GM12875 (cell line): ENCODE data around the gene NINL.

Source experiments
- H3K4me3 ChIP-seq: one replicate; pipeline ENCODE4 v1.5.1; 2011; ENCODE audit warnings: low read depth, low read length, control low read depth
- TF ChIP-seq, protein P1 (sequence below): IDR thresholded peaks from 2 replicates; pipeline ENCODE4 v1.5.1; 2011; ENCODE audit warnings: low read depth, mild to moderate bottlenecking, control low read depth, inconsistent platforms, low read length, moderate library complexity, borderline replicate concordance; ENCODE audit not compliant: insufficient read depth

The NINL gene

DNA sequence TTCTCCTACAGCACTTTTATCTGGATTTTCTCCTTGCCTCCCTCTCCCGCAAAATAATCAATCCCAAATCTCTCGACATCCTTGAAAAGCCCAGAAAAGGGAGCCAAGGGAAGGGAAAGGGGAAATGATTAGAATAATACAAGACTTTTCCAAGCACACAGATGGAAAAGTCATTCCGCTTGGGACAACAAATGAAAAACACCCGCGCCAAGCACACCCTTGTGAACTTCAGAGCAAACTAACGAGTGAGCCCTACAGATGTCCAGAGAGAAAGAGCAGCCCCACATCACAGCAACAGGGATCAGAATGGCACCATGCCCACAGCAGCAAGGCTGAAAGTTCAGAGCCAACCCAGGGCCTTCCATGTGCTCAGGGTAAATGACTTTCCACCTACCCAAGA lies 49.6 kb downstream of the NINL start:
- H3K4me3 ChIP-seq, result no peak overlapping the region
- TF ChIP-seq, protein P1, sequence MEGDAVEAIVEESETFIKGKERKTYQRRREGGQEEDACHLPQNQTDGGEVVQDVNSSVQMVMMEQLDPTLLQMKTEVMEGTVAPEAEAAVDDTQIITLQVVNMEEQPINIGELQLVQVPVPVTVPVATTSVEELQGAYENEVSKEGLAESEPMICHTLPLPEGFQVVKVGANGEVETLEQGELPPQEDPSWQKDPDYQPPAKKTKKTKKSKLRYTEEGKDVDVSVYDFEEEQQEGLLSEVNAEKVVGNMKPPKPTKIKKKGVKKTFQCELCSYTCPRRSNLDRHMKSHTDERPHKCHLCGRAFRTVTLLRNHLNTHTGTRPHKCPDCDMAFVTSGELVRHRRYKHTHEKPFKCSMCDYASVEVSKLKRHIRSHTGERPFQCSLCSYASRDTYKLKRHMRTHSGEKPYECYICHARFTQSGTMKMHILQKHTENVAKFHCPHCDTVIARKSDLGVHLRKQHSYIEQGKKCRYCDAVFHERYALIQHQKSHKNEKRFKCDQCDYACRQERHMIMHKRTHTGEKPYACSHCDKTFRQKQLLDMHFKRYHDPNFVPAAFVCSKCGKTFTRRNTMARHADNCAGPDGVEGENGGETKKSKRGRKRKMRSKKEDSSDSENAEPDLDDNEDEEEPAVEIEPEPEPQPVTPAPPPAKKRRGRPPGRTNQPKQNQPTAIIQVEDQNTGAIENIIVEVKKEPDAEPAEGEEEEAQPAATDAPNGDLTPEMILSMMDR, result no peak

DNA sequence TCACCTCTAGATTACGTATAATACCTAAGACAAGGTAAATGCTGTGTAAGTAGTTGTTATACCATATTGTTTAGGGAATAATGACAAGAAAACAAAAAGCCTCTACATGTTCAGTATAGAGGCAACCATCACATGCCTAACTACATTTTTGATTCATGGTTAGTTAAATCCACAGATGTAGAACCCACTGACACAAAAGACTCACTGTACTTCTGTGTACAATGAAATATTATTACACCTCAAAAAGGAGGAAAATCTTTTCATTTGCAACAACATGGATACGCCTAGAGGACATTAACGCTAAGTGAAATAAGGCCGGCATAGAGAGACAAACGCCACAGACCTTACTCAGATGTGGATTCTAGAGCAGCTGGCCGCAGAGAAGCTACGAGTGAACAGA lies 50.5 kb downstream of the NINL start:
- H3K4me3 ChIP-seq, result no peak overlapping the region
- TF ChIP-seq, protein P1, result no peak

DNA sequence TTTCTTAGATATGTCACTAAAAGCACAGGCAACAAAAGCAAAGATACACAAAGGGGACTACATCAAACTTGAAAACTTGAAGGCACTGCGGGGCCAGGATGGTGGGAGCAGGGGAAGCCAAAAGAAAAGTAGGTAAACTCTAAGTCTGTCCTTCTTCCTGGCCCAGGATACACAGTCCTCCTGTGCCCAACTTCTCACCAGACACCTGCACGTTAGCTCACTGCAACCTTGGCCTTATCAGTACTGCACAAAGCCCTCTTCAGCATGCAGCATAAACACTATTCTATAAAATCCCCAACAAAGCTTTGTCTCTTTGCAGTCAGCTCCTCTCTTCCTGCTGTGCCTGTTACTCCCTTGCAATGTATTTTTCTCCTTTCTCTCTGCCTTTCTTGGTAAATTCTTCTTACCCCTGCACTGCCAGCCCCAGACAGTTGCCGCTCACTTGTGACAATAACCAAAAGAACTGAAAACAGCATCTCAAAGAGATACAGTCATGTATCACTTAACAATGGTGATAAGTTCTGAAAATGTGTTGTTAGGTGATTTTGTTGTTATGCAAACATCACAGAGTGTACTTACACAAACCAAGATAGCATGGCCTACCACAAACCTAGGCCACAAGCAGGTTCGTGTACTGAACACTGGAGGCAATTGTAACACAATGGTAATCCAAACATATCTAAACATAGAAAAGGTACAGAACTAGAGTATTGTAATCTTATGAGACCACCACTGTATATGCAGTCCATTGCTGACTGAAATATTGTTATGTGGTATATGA lies 51.2 kb downstream of the NINL start:
- TF ChIP-seq, protein P1, result no peak
- H3K4me3 ChIP-seq, result no peak overlapping the region

DNA sequence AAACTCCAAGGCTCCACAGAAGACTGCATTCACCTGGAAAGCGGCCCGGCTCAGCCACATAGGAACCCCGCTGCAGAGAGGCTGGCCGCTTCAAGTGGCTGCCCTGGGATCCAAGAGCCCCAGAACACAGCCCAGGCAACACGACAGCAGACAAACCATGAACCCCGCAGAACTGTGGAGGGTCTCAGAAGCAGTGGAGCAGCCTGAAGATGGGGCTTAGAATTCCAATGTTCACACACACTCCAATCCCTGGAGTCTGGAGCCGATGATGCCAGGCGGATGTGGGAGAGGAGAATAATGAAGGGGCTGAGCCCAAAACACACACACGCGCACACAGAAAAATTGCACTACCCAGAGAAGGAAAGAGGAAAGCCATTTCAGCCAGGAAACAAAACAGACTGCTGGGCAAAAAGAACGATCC lies 52.4 kb downstream of the NINL start:
- TF ChIP-seq, protein P1, result no peak

DNA sequence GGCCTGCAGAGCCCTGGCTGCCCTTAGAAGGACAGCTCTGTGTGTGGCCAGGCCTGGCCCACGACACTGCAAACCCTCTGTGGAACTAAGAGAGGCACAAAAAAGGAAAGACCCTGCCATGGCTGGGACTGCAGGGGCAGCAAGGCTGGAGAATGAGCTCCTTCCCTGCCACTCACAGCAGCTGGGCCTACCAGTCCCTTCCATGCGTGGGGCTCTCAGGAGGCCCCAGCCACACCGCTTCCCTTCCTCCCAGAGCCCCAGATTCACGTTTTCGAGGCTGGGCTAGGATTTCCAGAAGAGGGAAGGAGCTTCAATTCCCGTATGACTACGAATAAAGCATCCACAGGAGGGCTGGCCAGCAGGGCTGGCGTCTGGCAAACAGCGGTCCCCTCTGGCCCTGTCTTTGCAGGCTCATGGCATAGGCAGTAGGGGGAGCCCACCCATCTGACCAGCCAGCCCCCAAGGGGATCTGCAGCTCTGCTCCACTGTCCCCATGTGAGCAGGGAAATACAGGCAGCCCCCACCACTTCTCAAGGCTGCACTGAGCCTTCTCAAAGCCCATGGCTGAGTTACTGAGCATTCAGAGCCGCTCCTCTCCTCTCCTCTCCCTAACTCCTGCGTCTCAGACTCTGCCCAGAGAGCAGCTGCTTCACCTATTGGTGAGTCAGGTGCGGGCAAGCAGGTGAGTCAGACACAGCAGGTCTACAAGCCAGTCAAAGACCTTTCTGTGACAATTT lies 53.1 kb downstream of the NINL start:
- H3K4me3 ChIP-seq, result no peak overlapping the region
- TF ChIP-seq, protein P1, result no peak

More for the DNA sequence above, 52.4 kb downstream of the NINL start:
- H3K4me3 ChIP-seq, result no peak overlapping the region

DNA sequence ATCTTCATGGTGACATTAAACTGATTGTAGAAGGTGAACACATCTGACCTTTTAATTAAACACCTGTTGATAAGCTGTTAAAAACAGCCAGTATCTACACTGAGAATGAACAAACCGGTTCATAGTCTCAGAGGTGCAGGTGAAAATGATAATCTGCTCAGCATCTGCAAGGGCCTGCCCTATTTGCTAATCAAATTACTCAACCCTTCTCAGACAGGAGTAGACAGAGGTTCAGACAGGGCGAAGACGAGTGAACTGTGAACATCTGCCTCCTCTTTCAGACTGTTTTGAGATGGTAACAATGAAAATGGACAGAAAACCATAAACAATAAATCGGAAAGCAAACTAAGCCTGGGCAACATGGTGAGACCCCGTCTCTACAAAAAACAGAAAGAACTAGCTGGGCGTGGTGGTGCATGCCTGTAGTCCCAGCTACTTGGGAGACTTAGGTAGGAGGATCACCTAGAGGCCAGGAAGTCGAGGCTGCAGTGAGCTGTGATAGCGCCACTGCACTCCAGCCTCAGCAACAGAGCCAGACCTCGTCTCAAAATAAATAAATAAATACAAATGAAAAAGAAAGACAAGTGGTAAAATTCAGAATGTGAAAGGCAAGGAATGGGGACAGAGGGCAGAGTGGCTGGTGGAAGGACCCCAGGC lies 55.9 kb downstream of the NINL start:
- H3K4me3 ChIP-seq, result no peak overlapping the region
- TF ChIP-seq, protein P1, result no peak
